B cell (primary cell): Measurements from ENCODE around the gene PSMD1. TPM values are rescaled to one million over a fixed set of nuclear protein-coding genes. Genes with fewer than 3 reads are reported as not detected.

ENCODE experiments used
- ATAC-seq: fragments of 200-7000 bp; cut with Tn5 transposase; one replicate; pipeline ENCODE4 v1.10.0; 2021; ENCODE audit warnings: low read depth, mild to moderate bottlenecking, moderate number of reproducible peaks, moderate library complexity
- CTCF ChIA-PET: fragments of 350-600 bp; sonication (Branson Sonifier 250); formaldehyde crosslinking; loops from one replicate; lab custom pipeline; 2021; ENCODE audit warnings: antibody characterized with exemption, inconsistent platforms; lab: Charles Lee
- POLR2A ChIA-PET: fragments of 350-600 bp; sonication (Branson Sonifier 250); formaldehyde crosslinking; loops from one replicate; lab custom pipeline; 2021; ENCODE audit warnings: antibody characterized with exemption; lab: Charles Lee
- DNase-seq: peaks from one replicate; pipeline ENCODE4 v3.0.0; 2013
- H2AFZ ChIP-seq: 2 replicates; pipeline ENCODE4 v1.6.1; 2012; ENCODE audit warnings: mild to moderate bottlenecking, low read depth, low read length; ENCODE audit not compliant: insufficient read depth, poor library complexity, severe bottlenecking
- H3K27ac ChIP-seq, 2 donors: 1 replicate in 1 of 2; 2 replicates in 1 of 2; pipeline ENCODE4 v1.5.1; 2012 to 2013; ENCODE audit warnings: low read length in 2 of 2, mild to moderate bottlenecking in 2 of 2, moderate library complexity in 1 of 2
- H3K27me3 ChIP-seq, 4 experiments: fragments of 200-600 bp in 1 of 4; sonication (generic) in 1 of 4; replicated peaks in 1 of 4; 1 replicate in 2 of 4; 2 replicates in 2 of 4; pipeline versions ENCODE4 v1.6.1 to v1.7.0; 2013 to 2016; ENCODE audit warnings: low read length in 3 of 4, mild to moderate bottlenecking in 2 of 4, mixed read lengths in 1 of 4, moderate library complexity in 1 of 4; ENCODE audit not compliant: insufficient read depth in 4 of 4, control insufficient read depth in 3 of 4; ENCODE audit errors: control extremely low read depth in 1 of 4
- H3K36me3 ChIP-seq, 2 experiments: replicated peaks in 1 of 2; 1 replicate in 1 of 2; 2 replicates in 1 of 2; pipeline versions ENCODE4 v1.6.1 to v1.7.1; 2013; ENCODE audit warnings: low read length in 1 of 2; ENCODE audit not compliant: insufficient read depth in 2 of 2, control insufficient read depth in 1 of 2; ENCODE audit errors: control extremely low read depth in 1 of 2, extremely low read depth in 1 of 2
- H3K4me1 ChIP-seq, 2 donors: fragments of 200-600 bp in 1 of 2; sonication (generic) in 1 of 2; 1 replicate in 1 of 2; 2 replicates in 1 of 2; pipeline versions ENCODE4 v1.5.1 to v1.6.1; 2013 to 2017; ENCODE audit warnings: low read length in 2 of 2; ENCODE audit not compliant: control insufficient read depth in 2 of 2, insufficient read depth in 2 of 2
- H3K4me2 ChIP-seq: replicated peaks from 2 replicates; pipeline ENCODE3; 2012; ENCODE audit warnings: mild to moderate bottlenecking, low read depth, low read length; ENCODE audit not compliant: poor library complexity, severe bottlenecking
- H3K4me3 ChIP-seq, 5 experiments: fragments of 200-600 bp in 1 of 5; sonication (generic) in 1 of 5; 1 replicate in 3 of 5; 2 replicates in 2 of 5; pipeline versions ENCODE4 v1.5.1 to v1.7.0; 2011 to 2016; ENCODE audit warnings: low read length in 4 of 5, mild to moderate bottlenecking in 4 of 5, low read depth in 2 of 5, control low read depth in 1 of 5, moderate library complexity in 1 of 5; ENCODE audit not compliant: insufficient read depth in 1 of 5; ENCODE audit errors: control extremely low read depth in 1 of 5, extremely low read depth in 1 of 5
- H3K79me2 ChIP-seq: fragments of 200-600 bp; sonication (generic); one replicate; pipeline ENCODE4 v1.6.0; 2016; ENCODE audit warnings: low read length; ENCODE audit not compliant: control insufficient read depth, insufficient read depth
- H3K9ac ChIP-seq: fragments of 200-600 bp; sonication (generic); 2 replicates; pipeline ENCODE4 v1.6.1; 2017; ENCODE audit warnings: mild to moderate bottlenecking, low read length, moderate library complexity
- H3K9me3 ChIP-seq, 3 donors: one replicate each; pipeline versions ENCODE4 v1.6.1 to v1.7.1; 2013; ENCODE audit warnings: low read length in 2 of 3; ENCODE audit not compliant: control insufficient read depth in 2 of 3, insufficient read depth in 1 of 3; ENCODE audit errors: control extremely low read depth in 1 of 3
- H4K20me1 ChIP-seq: 2 replicates; pipeline ENCODE4 v1.6.0; 2012; ENCODE audit warnings: mild to moderate bottlenecking, low read length; ENCODE audit not compliant: insufficient read depth, control insufficient read depth, poor library complexity, severe bottlenecking
- H3K27ac Mint-ChIP-seq: one replicate; pipeline ENCODE4 v1.8.0; 2021; ENCODE audit warnings: mixed read lengths
- H3K27me3 Mint-ChIP-seq: one replicate; pipeline ENCODE4 v1.8.0; 2021; ENCODE audit warnings: mixed read lengths
- H3K4me1 Mint-ChIP-seq: one replicate; pipeline ENCODE4 v1.8.0; 2021; ENCODE audit warnings: mixed read lengths
- H3K4me3 Mint-ChIP-seq: one replicate; pipeline ENCODE4 v1.8.0; 2021; ENCODE audit warnings: mixed read lengths
- H3K9me3 Mint-ChIP-seq: one replicate; pipeline ENCODE4 v1.8.0; 2022; ENCODE audit warnings: mixed read lengths; ENCODE audit not compliant: insufficient read depth
- CTCF ChIP-seq: fragments of 200-600 bp; IDR thresholded peaks from one replicate; pipeline ENCODE4 v1.8.0; 2022; ENCODE audit warnings: antibody characterized with exemption, mild to moderate bottlenecking
- EZH2 ChIP-seq: IDR thresholded peaks from 2 replicates; pipeline ENCODE4 v1.6.1; 2012; ENCODE audit warnings: borderline replicate concordance, low read depth, mild to moderate bottlenecking, moderate library complexity, low read length; ENCODE audit not compliant: insufficient read depth, poor library complexity, severe bottlenecking
- WGBS: methylation state at CpG from one replicate; pipeline ENCODE4 v1.1.5; 2013; ENCODE audit warnings: missing lambda C conversion rate; ENCODE audit not compliant: insufficient coverage; 5-methylcytosine and 5-hydroxymethylcytosine counted together
- intact Hi-C: fragments of 100-400 bp; cut with micrococcal nuclease; formaldehyde crosslinking; loops from one replicate; pipeline ENCODE4 v1.10.0; 2022
- polyA plus RNA-seq: library from polyadenylated mRNA; depleted of rRNA; stranded (reverse); fragments of >200 nt; gene quantifications from 2 replicates; pipeline ENCODE4 v1.2.3, GENCODE V29; 2012
- total RNA-seq, 2 donors: library from RNA; stranded (reverse); fragments of 120-200 nt in 1 of 2; gene quantifications; 1 replicate in 1 of 2; 2 replicates in 1 of 2; pipeline versions ENCODE4 v1.2.3 to v1.2.4, GENCODE V29; 2013 to 2022

PSMD1 gene
- total and polyA plus RNA-seq, 2 donors (not counting 1 experiment from before 2014, with no cell fraction given), result 21.5 to 48.2 TPM

DNA sequence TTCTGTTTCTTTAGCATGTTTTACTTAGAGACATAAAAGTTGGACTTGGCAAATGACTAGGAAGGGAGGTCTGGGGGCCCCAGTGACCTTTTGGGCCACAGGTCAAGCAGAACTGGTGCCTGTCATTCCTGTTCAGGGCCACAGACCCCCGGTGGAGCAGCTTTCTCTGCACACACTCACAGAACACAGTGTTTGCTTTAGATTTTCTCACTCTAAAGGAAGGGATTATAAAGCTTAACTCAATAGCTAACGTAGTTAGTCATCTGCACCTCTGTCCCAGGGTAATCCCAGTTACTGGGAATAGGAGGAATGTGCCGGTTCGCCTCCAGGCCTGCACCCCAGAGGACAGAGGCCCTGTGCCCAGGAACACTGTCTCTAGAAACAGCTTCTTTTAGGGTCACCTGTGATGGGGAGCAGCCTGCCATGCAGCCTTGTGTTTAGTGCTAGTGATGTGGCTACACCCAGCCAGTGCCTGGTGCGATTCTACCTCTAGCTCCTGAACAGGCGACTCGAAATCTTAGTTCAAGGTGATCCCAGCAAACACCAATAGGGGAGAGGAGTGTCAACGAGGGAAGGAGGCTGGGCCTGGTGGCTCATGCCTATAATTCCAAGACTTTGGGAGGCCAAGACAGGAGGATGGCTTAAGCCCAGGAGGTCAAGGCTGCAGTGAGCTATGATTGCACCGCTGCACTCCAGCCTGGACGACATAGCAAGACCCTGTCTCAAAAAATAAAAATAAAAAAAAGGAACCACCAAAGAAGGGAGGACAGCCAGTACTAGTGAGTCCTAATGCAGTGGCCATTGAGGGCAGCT is 49.2 kb upstream of the PSMD1 start:
- H3K27ac ChIP-seq, result no peak overlapping the region
- H3K9me3 ChIP-seq, result peaks cover 0 to 12% (median 0%) of the 10 kb centered on the region in 3 donors
- CTCF ChIA-PET, result no interaction called here
- POLR2A ChIA-PET, result interaction anchor here (0.5 kb wide), 1 partner anchor 140 kb away, joined by 4 read pairs; no protein-coding TSS in a partner anchor
- H3K27me3 ChIP-seq, result peaks cover 0 to 7% (median 0%) of the 10 kb centered on the region in 4 experiments
- no peak overlapping the region for H3K4me3 ChIP-seq
- no peak overlapping the region for H2AFZ ChIP-seq
- H4K20me1 ChIP-seq, result no peaks in the 10 kb centered on the region
- no peak overlapping the region for H3K9ac ChIP-seq
- no peaks in the 10 kb centered on the region for H3K36me3 ChIP-seq
- no peaks in the 10 kb centered on the region for H3K79me2 ChIP-seq
- H3K4me2 ChIP-seq, result no peak overlapping the region
- H3K4me3 Mint-ChIP-seq, result no peak overlapping the region
- peaks cover 14% of the 10 kb centered on the region for H3K27me3 Mint-ChIP-seq
- H3K4me1 ChIP-seq, result no peaks in the 10 kb centered on the region
- intact Hi-C loops, result no loop called here
- no peak for ATAC-seq
- H3K4me1 Mint-ChIP-seq, result no peaks in the 10 kb centered on the region
- H3K27ac Mint-ChIP-seq, result no peak overlapping the region
- TF ChIP-seq EZH2, result no peak
- no peak for TF ChIP-seq CTCF
- 100% methylated on average over 3 of the region's 10 CpGs for WGBS
- peaks cover 6% of the 10 kb centered on the region for H3K9me3 Mint-ChIP-seq
- no peak for DNase-seq

DNA sequence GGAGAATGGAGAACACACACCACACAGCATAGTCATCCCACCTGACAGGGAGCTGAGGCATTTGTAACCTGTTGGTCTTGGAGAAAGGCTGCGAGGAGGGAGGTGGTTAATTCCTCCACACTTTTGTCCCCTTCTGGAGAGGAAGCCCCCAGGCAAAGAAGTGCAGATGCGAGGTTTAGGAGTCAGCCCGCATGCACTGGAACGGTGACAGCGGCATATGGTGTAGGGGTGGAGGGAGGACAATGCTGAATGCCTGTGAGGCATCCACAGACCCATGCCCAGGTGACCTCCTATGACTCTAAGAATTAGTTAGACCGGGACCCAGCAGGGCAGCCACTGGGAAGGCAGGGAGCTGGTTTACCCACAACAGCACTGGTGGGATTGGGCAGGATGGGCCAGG is 48.5 kb upstream of the PSMD1 start:
- H3K27ac Mint-ChIP-seq, result no peak overlapping the region
- ChIA-PET CTCF (no interaction called here), POLR2A (no interaction called here)
- DNase-seq (no peak), ATAC-seq (no peak)
- Histone ChIP-seq H4K20me1 (no peaks in the 10 kb centered on the region), H3K27ac (no peak overlapping the region), H3K36me3 (no peaks in the 10 kb centered on the region), H3K4me1 (no peaks in the 10 kb centered on the region), H3K9me3 (peaks cover 0 to 11% (median 0%) of the 10 kb centered on the region in 3 donors), H3K27me3 (peaks cover 0 to 3% (median 0%) of the 10 kb centered on the region in 4 experiments), H3K79me2 (no peaks in the 10 kb centered on the region), H2AFZ (no peak overlapping the region), H3K9ac (no peak overlapping the region), H3K4me2 (no peak overlapping the region), H3K4me3 (no peak overlapping the region)
- 98% methylated on average over 5 of the region's 6 CpGs for WGBS
- intact Hi-C loops, result no loop called here
- no peak overlapping the region for H3K4me3 Mint-ChIP-seq
- H3K4me1 Mint-ChIP-seq, result no peaks in the 10 kb centered on the region
- peaks cover 18% of the 10 kb centered on the region for H3K27me3 Mint-ChIP-seq
- no peak for TF ChIP-seq CTCF
- TF ChIP-seq EZH2, result no peak
- peaks cover 6% of the 10 kb centered on the region for H3K9me3 Mint-ChIP-seq
